Adipose tissue (tissue), 3 donors: ENCODE results near the gene SULT6B1. TPM values are rescaled to one million over a fixed set of nuclear protein-coding genes. Genes with fewer than 3 reads are reported as not detected.

Experiments
- H3K27ac ChIP-seq: one replicate; pipeline ENCODE4 v1.5.1; 2013; ENCODE audit warnings: low read depth, low read length
- WGBS, 3 donors: extraction: QIAGEN DNeasy Blood & Tissue Kit; methylation state at CpG; one replicate each; pipeline ENCODE4 v1.1.7; 2013; 5-methylcytosine and 5-hydroxymethylcytosine counted together
- polyA plus RNA-seq, 3 donors: library from polyadenylated mRNA; stranded (reverse); fragments of 200-250 nt; gene quantifications; one replicate each; pipeline ENCODE4 v1.2.3, GENCODE V29; 2013
- donor health status: healthy with polysubstance abuse.
- donor health status: Bipolar disorder and iron deficiency.
- donor health status: healthy.

SULT6B1 gene
- polyA plus RNA-seq, 3 donors: not detected

DNA sequence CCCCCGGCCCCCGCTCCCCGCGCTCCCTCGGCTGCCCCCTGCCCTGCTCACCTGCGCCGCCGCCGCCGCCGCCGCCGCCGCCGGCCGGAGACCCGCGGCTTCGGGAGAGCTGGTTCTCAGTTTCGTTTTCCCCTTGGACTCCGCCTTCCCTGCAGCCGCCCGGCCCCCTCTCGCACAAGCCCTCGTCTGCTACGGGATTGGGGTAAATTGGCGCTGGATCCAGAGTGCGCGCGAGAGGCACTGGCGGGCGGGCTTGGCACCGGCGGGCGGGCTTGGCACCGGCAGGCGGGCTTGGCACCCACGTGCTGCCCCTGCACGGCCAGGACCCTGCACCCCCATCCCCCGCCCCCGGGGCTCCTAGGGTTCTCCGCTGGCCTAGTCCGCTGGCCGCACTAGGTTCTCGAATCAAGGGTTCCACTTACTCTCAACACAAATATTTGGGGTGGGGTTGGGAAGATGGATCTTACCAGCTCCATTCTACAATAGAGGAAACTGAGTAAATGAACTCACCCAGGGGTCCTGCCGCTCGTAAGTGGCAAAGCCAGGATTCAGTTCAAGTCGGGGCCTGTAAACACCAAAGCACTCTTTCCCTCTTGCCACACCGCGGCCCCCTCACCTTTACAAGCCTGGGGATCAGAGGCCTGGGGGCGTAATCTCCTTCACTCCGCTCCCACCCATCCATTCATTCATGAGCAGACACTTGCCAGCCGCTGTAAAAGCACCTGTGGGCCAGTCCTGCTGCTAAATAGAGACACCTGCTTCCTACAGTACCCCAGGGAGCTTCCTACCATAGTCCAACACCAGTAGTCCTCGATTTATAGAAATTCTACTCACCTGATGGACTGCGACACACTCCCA lies 31.4 kb downstream of the SULT6B1 start, which contains the start of gene EIF2AK2:
TSS of gene EIF2AK2 (minus strand) at position 124 of the 858 bp plus-strand sequence. CDS start 9,174 bp downstream, outside the sequence.
- WGBS, 3 donors: 7 to 12% (median 8%) methylated on average over 37 to 55 of the region's 55 CpGs
- no peak within 1 kb of the TSS for H3K27ac ChIP-seq

DNA sequence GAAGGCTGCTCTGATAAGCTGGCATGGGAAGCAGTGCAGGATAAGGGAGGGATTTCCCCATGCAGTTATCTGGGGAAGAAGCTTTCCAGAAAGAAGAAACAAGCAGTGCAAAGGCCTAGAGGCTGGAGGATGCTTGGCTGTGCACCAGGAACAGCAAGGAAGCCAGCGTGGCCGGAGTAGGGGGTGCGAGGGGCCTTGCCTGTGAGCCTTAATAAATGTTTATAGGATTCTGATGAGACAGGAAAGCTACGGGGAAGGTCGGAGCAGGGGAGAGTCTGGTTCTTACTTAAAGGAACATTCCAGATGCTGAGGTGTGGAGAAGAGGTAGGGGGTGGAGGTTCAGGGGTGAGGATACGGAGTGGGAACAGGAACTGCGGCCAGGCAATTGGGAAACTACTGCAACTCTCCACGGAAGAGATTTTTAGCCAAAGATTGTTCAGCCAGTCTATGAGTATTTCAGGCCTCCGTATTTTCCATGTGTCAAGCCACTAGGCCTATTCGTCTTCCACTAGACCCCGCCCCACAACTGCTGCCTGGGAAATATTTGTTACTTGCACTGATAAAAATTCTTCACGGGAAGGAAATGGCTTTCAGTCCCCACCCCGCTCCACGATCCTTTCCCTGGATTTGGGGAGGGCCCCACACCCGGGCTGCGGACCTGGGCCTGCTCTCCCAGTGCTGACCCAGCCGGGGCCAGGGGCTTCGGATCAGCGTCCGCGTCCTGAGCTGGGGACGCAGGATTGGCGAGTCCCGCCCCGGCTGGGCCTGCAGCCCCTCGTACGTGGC lies 32.2 kb downstream of the SULT6B1 start:
- no peak overlapping the region for H3K27ac ChIP-seq
- WGBS, 3 donors: 0 to 1% (median 1%) methylated on average over 21 to 27 of the region's 27 CpGs

DNA sequence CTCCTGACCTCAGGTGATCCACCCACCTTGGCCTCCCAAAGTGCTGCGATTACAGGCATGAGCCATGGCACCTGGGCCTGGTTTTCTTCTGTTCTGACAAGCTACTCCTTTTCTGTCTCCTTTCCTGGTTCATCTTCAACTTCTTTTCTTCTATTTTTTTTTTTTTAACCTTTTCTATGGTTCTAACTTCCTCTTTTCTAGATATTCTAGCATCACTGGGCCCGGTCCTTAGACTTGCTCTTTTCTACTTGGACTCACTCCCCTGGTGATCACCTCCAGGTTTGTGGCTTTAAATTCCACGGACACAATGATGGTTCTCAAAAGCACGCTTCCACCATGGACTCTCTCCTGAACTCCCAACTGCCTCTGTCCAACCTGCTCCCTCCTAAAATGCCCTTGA lies 33.7 kb downstream of the SULT6B1 start:
- H3K27ac ChIP-seq: no peak overlapping the region
- 84 to 91% (median 89%) methylated on average over 4 of the region's 4 CpGs for WGBS, 3 donors

DNA sequence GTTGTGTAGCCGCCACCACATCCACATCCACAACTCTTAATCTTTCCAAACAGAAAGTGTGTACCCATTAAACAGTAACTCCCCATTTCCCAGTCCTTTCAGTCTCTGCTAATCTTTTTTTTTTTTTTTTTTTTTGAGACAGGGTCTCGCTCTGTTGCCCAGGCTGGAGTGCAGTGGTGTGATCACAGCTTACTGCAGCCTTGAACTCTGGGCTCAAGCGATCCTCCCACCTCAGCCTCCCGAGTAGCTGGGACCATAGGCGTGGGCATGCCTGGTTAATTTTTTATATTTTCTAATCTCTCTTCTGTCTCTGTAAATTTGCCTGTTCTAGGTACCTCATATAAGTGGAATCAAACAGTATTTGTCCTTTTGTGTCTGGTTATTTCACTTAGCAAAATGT lies 35.2 kb downstream of the SULT6B1 start:
- H3K27ac ChIP-seq: no peak overlapping the region
- 85 to 99% (median 90%) methylated on average over 5 of the region's 5 CpGs for WGBS, 3 donors

DNA sequence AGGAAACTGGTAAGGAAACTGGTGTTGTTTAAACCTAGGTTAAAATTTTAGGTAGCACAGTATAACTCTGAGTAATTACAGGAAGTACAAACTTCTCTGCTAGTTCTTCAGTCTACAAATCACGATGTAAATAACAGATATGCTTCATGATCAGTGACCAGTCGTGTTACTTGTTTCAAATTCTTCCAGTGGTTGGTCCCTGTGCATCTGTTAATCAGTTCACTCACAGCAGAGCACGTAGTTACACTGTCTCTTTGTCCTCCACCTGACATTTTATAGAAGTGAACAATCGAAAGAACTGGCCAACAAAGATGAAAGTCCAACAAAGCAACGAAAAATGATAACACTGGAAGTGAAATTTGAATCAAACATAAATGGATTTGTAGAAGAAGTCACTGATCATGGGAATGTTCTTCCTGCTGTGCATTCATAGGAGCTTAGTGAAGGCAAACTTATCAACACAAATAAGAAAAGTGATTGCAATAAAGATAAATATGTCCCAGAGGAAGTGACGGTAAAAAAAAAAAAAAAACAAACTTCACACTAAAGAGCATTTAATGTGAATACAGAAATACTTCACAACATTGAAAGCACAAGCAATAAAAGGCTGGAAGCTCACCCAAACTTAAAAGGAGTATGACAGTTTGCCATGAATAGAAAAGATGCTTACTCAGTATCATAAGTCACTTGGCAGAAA lies 38.7 kb downstream of the SULT6B1 start:
- 15 to 50% (median 39%) methylated on average over 6 of the region's 6 CpGs for WGBS, 3 donors
- H3K27ac ChIP-seq: no peak overlapping the region

DNA sequence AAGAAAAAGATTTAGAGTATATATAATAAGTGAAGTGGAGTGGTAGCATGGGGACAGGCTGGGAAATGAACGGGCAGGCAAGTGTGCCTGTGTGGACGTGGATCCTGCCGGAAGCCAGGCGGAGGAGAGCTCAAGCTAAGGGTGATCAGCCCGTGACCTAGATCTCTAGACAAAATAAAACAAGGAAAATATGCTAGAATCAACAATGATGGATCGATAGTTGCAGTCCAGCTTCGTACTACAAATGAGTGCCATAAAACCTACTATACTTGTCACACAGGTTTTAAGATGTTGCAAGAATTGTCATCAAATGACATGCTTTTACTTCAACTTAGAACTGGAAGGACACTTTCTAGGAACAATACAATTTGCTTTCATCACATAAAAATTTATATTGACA lies 40.1 kb downstream of the SULT6B1 start:
- H3K27ac ChIP-seq: no peak overlapping the region
- 42 to 97% (median 97%) methylated on average over 7 of the region's 7 CpGs for WGBS, 3 donors

DNA sequence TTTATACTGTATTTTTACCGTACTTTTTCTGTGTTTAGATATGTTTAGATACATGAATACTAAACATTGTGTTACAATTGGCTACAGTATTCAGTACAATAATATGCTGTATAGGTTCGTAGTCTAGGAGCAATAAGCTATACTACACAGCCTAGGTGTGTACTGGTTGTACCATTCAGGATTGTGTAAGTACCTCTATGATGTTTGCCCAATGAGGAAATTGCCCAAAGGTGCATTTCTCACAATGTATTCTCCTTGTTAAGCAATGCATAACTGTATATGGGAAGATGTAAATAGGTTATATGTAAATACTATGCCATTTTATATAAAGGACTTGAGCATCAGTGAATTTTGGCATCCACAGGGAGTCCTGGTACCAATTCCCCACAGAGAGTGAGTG lies 42.4 kb downstream of the SULT6B1 start:
- H3K27ac ChIP-seq: no peak overlapping the region
- 82 to 92% (median 83%) methylated on average over 2 of the region's 2 CpGs for WGBS, 3 donors

DNA sequence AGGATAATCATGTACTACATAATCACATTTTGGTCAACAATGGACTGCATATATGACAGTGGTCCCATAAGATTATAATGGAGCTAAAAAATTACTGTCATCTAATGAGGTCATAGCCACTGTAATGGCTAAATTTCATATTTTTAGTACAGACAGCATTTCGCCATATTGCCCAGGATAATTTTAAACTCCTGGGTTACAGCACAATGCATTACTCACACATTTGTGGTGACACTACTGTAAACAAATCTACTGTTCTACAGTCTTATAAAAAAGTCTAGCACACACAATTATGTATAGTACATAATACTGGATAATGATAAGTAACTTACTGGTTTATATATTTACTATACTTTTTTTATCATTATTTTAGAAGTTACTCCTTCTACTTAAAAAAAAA lies 44.5 kb downstream of the SULT6B1 start:
- no peak overlapping the region for H3K27ac ChIP-seq
- 85 to 100% (median 90%) methylated on average over 1 of the region's 1 CpG for WGBS, 3 donors

DNA sequence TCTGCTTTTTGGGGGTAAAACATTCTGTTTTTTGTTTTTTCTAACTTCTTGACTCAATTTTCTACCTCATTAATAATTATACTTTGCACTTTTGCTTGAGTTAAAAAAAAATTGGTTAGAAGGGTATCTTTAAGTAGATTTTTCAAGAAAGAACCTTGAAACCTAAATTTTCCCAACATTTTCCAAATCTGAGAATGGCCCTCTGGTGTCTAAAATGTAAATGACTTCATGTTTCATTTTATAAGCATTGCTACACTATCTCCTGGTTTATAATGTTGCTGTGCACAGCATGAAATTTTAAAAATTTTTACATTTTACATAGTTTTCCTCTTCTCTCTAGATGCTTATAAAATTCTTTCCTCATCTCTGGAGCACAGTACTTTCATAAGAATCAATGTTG lies 45.9 kb downstream of the SULT6B1 start:
- H3K27ac ChIP-seq: no peak overlapping the region

DNA sequence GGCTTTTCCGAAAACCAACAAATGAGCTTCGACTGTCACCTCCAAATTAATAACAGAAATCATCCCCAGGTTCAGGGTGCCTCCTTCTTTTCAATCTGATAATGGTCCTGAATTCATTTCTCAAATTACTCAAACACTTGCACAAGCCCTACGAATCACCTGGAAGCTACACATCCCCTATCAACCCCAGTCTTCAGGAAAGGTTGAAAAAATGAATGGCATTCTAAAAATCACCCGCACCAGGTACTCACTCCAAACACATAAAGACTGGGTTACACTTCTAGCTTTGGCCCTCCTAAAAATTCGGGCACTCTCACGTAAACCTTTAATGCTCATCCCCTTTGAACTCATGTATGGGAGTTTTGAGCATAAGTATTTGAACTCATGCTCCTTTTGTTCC lies 55.6 kb downstream of the SULT6B1 start:
- 95 to 97% (median 97%) methylated on average over 6 of the region's 6 CpGs for WGBS, 3 donors
- H3K27ac ChIP-seq: no peak overlapping the region

DNA sequence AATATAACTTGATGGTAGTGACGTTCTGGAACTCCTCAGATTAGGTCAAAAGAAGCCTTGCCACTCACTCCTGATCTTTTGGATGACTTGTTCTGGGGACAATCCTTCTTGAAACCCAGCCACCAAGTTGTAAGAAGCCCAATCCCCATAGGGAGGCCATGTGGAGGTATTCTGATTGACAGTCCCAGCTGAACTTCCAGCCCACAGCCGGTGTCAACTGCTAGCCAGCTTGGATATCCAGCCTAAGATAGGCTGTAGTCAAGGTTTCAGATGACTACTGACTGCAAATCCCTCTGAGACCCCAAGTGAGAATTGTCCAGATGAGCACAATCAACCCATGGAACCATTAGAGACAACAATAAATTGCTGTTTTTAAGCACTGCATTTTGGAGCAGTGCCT lies 63.1 kb downstream of the SULT6B1 start:
- WGBS, 3 donors: 94 to 98% (median 94%) methylated on average over 2 of the region's 2 CpGs
- H3K27ac ChIP-seq: no peak overlapping the region

DNA sequence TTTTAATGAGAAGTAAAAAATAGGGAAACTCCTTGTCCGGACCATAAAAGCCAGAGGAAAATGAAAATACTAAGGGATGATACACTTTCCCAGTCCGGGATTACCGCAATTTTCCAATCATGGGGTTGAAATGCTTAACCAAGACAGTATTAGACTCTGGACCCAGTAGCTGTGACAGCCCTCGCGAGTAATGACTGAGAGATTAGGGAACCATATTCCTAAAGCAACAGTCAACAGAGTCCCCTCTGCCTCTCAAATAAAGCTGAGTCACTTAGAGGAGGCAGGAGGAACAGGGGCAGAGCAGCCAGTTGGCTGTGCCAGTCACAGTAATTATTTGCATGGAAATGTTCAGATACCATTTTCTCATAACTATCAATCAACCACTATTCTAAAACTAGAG lies 69.3 kb downstream of the SULT6B1 start:
- WGBS, 3 donors: 87 to 97% (median 92%) methylated on average over 5 of the region's 5 CpGs
- H3K27ac ChIP-seq: no peak overlapping the region

Other genes starting within 250 kb of the SULT6B1 start
- gene STRN, start 222.1 kb downstream of the SULT6B1 start, polyA plus RNA-seq: 1 to 10 TPM; 2.7 to 7.4 (median 5.6) TPM
- gene HEATR5B, start 104.3 kb downstream of the SULT6B1 start, polyA plus RNA-seq: 10 to 100 TPM in 1 of 3 donors, 1 to 10 TPM in 2; 6.3 to 10.8 (median 7.9) TPM
- 10 to 100 TPM in 2 of 3 donors, 1 to 10 TPM in 1; 2.1 to 12.8 (median 11.8) TPM for gene GPATCH11, start 104.2 kb downstream of the SULT6B1 start, polyA plus RNA-seq
- 10 to 100 TPM in 1 of 3 donors, 1 to 10 TPM in 2; 3.6 to 11.7 (median 6.7) TPM for gene EIF2AK2, start 31.7 kb downstream of the SULT6B1 start, polyA plus RNA-seq
- gene CEBPZOS, start 7.8 kb upstream of the SULT6B1 start, polyA plus RNA-seq: 10 to 100 TPM; 13.8 to 46.9 (median 21.6) TPM
- gene CEBPZ, start 42.9 kb upstream of the SULT6B1 start, polyA plus RNA-seq: 10 to 100 TPM; 29.6 to 68.8 (median 37.9) TPM
- gene NDUFAF7, start 43.0 kb upstream of the SULT6B1 start, polyA plus RNA-seq: 10 to 100 TPM in 2 of 3 donors, 1 to 10 TPM in 1; 6.4 to 11.1 (median 10.3) TPM
- 10 to 100 TPM in 2 of 3 donors, 1 to 10 TPM in 1; 4.2 to 17.8 (median 12.5) TPM for gene PRKD3, start 136.2 kb upstream of the SULT6B1 start, polyA plus RNA-seq
- 1 to 10 TPM; 3.3 to 4.3 (median 4.3) TPM for gene QPCT, start 156.0 kb upstream of the SULT6B1 start, polyA plus RNA-seq